SK-N-SH treated with all-trans-retinoic acid at 6 μM for 48 hours (cell line): ENCODE data around the gene PNKD.

Experiments used
- BACH2 ChIP-seq: fragments of 250-450 bp; sonication (Bioruptor Pico); IDR thresholded peaks from 2 replicates; pipeline ENCODE4 v1.9.0; 2021; ENCODE audit warnings: mild to moderate bottlenecking, borderline replicate concordance
- CREB5 ChIP-seq: fragments of 250-450 bp; sonication (Bioruptor Pico); IDR thresholded peaks from 2 replicates; pipeline ENCODE4 v1.5.1; 2020; ENCODE audit warnings: low read depth, mild to moderate bottlenecking, moderate library complexity
- ESRRG ChIP-seq: fragments of 250-450 bp; sonication (Bioruptor Pico); IDR thresholded peaks from 2 replicates; pipeline ENCODE4 v1.6.1; 2021; ENCODE audit warnings: mild to moderate bottlenecking
- GLIS3 ChIP-seq: fragments of 250-450 bp; sonication (Bioruptor Pico); IDR thresholded peaks from 2 replicates; pipeline ENCODE4 v1.5.0; 2020; ENCODE audit warnings: mild to moderate bottlenecking, moderate library complexity
- PATZ1 ChIP-seq: fragments of 250-450 bp; sonication (Bioruptor Pico); IDR thresholded peaks from 2 replicates; pipeline ENCODE4 v1.8.0; 2020; ENCODE audit warnings: mild to moderate bottlenecking, moderate library complexity, borderline replicate concordance
- RARB ChIP-seq: fragments of 250-450 bp; sonication (Bioruptor Pico); IDR thresholded peaks from 2 replicates; pipeline ENCODE4 v1.8.0; 2021; ENCODE audit warnings: mild to moderate bottlenecking, moderate library complexity
- SNAI2 ChIP-seq: fragments of 250-450 bp; sonication (Bioruptor Pico); IDR thresholded peaks from 2 replicates; pipeline ENCODE4 v1.5.0; 2020; ENCODE audit warnings: mild to moderate bottlenecking, moderate library complexity
- TCF4 ChIP-seq: fragments of 250-450 bp; sonication (Bioruptor Pico); IDR thresholded peaks from 2 replicates; pipeline ENCODE4 v1.8.0; 2021; ENCODE audit warnings: mild to moderate bottlenecking, moderate library complexity, borderline replicate concordance
- TOX ChIP-seq: fragments of 250-450 bp; sonication (Bioruptor Pico); IDR thresholded peaks from 2 replicates; pipeline ENCODE4 v1.8.0; 2021; ENCODE audit warnings: mild to moderate bottlenecking, moderate library complexity, borderline replicate concordance
- TSHZ2 ChIP-seq: fragments of 250-450 bp; sonication (Bioruptor Pico); IDR thresholded peaks from 2 replicates; pipeline ENCODE4 v1.5.0; 2020; ENCODE audit warnings: mild to moderate bottlenecking, moderate library complexity
- ZFP3 ChIP-seq: fragments of 250-450 bp; sonication (Bioruptor Pico); IDR thresholded peaks from 2 replicates; pipeline ENCODE4 v1.5.0; 2020; ENCODE audit warnings: mild to moderate bottlenecking, moderate library complexity
- ZNF565 ChIP-seq: fragments of 450-650 bp; formaldehyde crosslinking; conservative IDR thresholded peaks from 2 replicates; pipeline ENCODE4 v1.5.0; 2020; ENCODE audit warnings: low read depth, mild to moderate bottlenecking, moderate library complexity
- ZNF70 ChIP-seq: fragments of 450-650 bp; formaldehyde crosslinking; IDR thresholded peaks from 2 replicates; pipeline ENCODE4 v1.5.0; 2020; ENCODE audit warnings: mild to moderate bottlenecking, moderate library complexity
- ZNF8 ChIP-seq: fragments of 450-650 bp; formaldehyde crosslinking; IDR thresholded peaks from 2 replicates; pipeline ENCODE4 v1.5.0; 2020; ENCODE audit warnings: mild to moderate bottlenecking, moderate library complexity

- no peak for TF ChIP-seq PATZ1
- TF ChIP-seq BACH2, result no peak
- no peak for TF ChIP-seq ZNF70
- TF ChIP-seq TOX (CRISPR knock-in tag), result no peak
- no peak for TF ChIP-seq CREB5 (CRISPR knock-in tag)
- TF ChIP-seq ZFP3 (CRISPR knock-in tag), result no peak
- TF ChIP-seq GLIS3 (CRISPR knock-in tag), result no peak
- TF ChIP-seq RARB, result no peak
- no peak for TF ChIP-seq ZNF565 (CRISPR knock-in tag)
- TF ChIP-seq TCF4 (CRISPR knock-in tag), result no peak
- no peak for TF ChIP-seq TSHZ2
- TF ChIP-seq SNAI2 (CRISPR knock-in tag), result no peak
- TF ChIP-seq ESRRG, result no peak
- TF ChIP-seq ZNF8 (CRISPR knock-in tag), result no peak
Measured at GRCh38 chr2:218252509-218253231, 17.6 kb upstream of the PNKD start.
